DOHH2 (cell line): ENCODE measurements around the gene SERTAD2.

ENCODE experiments used
- H3F3A ChIP-seq: fragments of 200-600 bp; sonication (generic), shearing (Covaris generic); 2 replicates; pipeline ENCODE4 v1.6.0; 2016; ENCODE audit warnings: antibody characterized with exemption, mild to moderate bottlenecking; ENCODE audit not compliant: control insufficient read depth, insufficient read depth
- H3K27ac ChIP-seq: fragments of 200-600 bp; sonication (generic); 2 replicates; pipeline ENCODE4 v1.5.1; 2014; ENCODE audit warnings: low read depth, mild to moderate bottlenecking, low read length, moderate library complexity
- H3K27me3 ChIP-seq: fragments of 200-600 bp; sonication (generic); 2 replicates; pipeline ENCODE4 v1.6.1; 2014; ENCODE audit warnings: mild to moderate bottlenecking, low read length, mixed read lengths; ENCODE audit not compliant: control insufficient read depth
- H3K36me3 ChIP-seq: fragments of 200-600 bp; sonication (generic); 2 replicates; pipeline ENCODE4 v1.6.1; 2014; ENCODE audit warnings: mild to moderate bottlenecking, low read length, moderate library complexity, mixed read lengths; ENCODE audit not compliant: control insufficient read depth
- H3K4me1 ChIP-seq: fragments of 200-600 bp; sonication (generic); 2 replicates; pipeline ENCODE4 v1.6.1; 2014; ENCODE audit warnings: mild to moderate bottlenecking, low read length, mixed read lengths; ENCODE audit not compliant: control insufficient read depth
- H3K4me2 ChIP-seq: fragments of 200-600 bp; sonication (generic); 2 replicates; pipeline ENCODE4 v1.6.0; 2014; ENCODE audit warnings: mild to moderate bottlenecking, low read length, moderate library complexity
- H3K4me3 ChIP-seq: fragments of 200-600 bp; sonication (generic); 2 replicates; pipeline ENCODE4 v1.5.1; 2014; ENCODE audit warnings: mild to moderate bottlenecking, low read length, mixed read lengths
- H3K79me2 ChIP-seq: fragments of 200-600 bp; sonication (generic); 2 replicates; pipeline ENCODE4 v1.6.1; 2014; ENCODE audit warnings: mild to moderate bottlenecking, low read length, mixed read lengths; ENCODE audit not compliant: control insufficient read depth
- H3K9me2 ChIP-seq: fragments of 200-600 bp; sonication (generic); replicated peaks from 2 replicates; pipeline ENCODE4 v1.6.1; 2014; ENCODE audit warnings: mild to moderate bottlenecking, low read length, mixed read lengths; ENCODE audit not compliant: control insufficient read depth
- H3K9me3 ChIP-seq: fragments of 200-600 bp; sonication (generic); 2 replicates; pipeline ENCODE4 v1.6.1; 2014; ENCODE audit warnings: antibody characterized with exemption, low read length, mixed read lengths; ENCODE audit not compliant: control insufficient read depth, insufficient read depth
- H4K20me1 ChIP-seq: fragments of 200-600 bp; sonication (generic); 2 replicates; pipeline ENCODE4 v1.6.0; 2014; ENCODE audit warnings: low read depth, mild to moderate bottlenecking, antibody characterized with exemption, low read length, moderate library complexity; ENCODE audit not compliant: control insufficient read depth, insufficient read depth
- EZH2phosphoT487 ChIP-seq: fragments of 200-600 bp; sonication (generic); IDR thresholded peaks from 2 replicates; pipeline ENCODE4 v1.6.1; 2017; ENCODE audit warnings: borderline replicate concordance, mild to moderate bottlenecking, antibody characterized with exemption, low read length, moderate library complexity, mixed read lengths
- TF ChIP-seq, protein P1 (sequence below): fragments of 200-600 bp; sonication (generic); IDR thresholded peaks from one replicate; pipeline ENCODE4 v1.5.1; 2014; ENCODE audit warnings: antibody characterized with exemption, mild to moderate bottlenecking, low read depth, low read length; ENCODE audit not compliant: poor library complexity, severe bottlenecking

SERTAD2 gene

DNA sequence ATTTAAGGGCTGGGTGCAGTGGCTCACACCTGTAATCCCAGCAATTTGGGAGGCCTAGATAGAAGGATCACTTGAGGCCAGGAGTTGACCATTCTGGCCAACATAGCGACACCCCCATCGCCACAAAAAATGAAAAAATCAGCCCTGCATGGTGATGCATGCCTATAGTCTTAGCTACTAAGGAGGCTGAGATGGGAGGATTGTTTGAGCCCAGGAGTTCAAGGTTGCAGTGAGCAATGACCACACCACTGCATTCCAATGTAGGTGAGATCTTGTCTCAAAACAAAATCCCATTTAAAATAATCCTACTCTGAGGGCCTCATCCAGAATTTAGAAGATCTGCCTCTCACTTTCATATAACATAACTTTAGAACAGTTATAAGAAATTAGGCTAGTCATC, 2.7 kb upstream of the SERTAD2 start:
- no peaks in the 10 kb centered on the region for H3K9me2 ChIP-seq
- TF ChIP-seq, protein P1, sequence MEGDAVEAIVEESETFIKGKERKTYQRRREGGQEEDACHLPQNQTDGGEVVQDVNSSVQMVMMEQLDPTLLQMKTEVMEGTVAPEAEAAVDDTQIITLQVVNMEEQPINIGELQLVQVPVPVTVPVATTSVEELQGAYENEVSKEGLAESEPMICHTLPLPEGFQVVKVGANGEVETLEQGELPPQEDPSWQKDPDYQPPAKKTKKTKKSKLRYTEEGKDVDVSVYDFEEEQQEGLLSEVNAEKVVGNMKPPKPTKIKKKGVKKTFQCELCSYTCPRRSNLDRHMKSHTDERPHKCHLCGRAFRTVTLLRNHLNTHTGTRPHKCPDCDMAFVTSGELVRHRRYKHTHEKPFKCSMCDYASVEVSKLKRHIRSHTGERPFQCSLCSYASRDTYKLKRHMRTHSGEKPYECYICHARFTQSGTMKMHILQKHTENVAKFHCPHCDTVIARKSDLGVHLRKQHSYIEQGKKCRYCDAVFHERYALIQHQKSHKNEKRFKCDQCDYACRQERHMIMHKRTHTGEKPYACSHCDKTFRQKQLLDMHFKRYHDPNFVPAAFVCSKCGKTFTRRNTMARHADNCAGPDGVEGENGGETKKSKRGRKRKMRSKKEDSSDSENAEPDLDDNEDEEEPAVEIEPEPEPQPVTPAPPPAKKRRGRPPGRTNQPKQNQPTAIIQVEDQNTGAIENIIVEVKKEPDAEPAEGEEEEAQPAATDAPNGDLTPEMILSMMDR, result no peak
- no peak for TF ChIP-seq EZH2phosphoT487
- peaks cover 40% of the 10 kb centered on the region for H3F3A ChIP-seq
- H4K20me1 ChIP-seq, result peaks cover 16% of the 10 kb centered on the region
- peak overlapping the region; percentile 59 for H3K4me3 ChIP-seq
- peak overlapping the region; percentile 73 for H3K4me2 ChIP-seq
- H3K36me3 ChIP-seq, result peaks cover 14% of the 10 kb centered on the region
- H3K9me3 ChIP-seq, result no peaks in the 10 kb centered on the region
- peak overlapping the region; percentile 90 for H3K27ac ChIP-seq
- H3K79me2 ChIP-seq, result peaks cover 61% of the 10 kb centered on the region
- no peaks in the 10 kb centered on the region for H3K27me3 ChIP-seq
- peaks cover 80% of the 10 kb centered on the region for H3K4me1 ChIP-seq

GRCh38 chr2:64655873-64656272, 2.2 kb upstream of the SERTAD2 start:
- no peaks in the 10 kb centered on the region for H3K9me3 ChIP-seq
- H3K4me1 ChIP-seq, result peaks cover 81% of the 10 kb centered on the region
- peaks cover 21% of the 10 kb centered on the region for H4K20me1 ChIP-seq
- peak overlapping the region; percentile 90 for H3K27ac ChIP-seq
- peak overlapping the region; percentile 88 for H3K4me3 ChIP-seq
- H3K36me3 ChIP-seq, result peaks cover 17% of the 10 kb centered on the region
- H3K4me2 ChIP-seq, result peak overlapping the region; percentile 73
- no peaks in the 10 kb centered on the region for H3K27me3 ChIP-seq
- H3F3A ChIP-seq, result peaks cover 39% of the 10 kb centered on the region
- peaks cover 64% of the 10 kb centered on the region for H3K79me2 ChIP-seq
- TF ChIP-seq EZH2phosphoT487, result no peak
- TF ChIP-seq, protein P1, result no peak
- no peaks in the 10 kb centered on the region for H3K9me2 ChIP-seq

- TF ChIP-seq EZH2phosphoT487, result no peak
- TF ChIP-seq, protein P1, result no peak
- Histone ChIP-seq H3K36me3 (peaks cover 17% of the 10 kb centered on the region), H3K9me3 (no peaks in the 10 kb centered on the region), H3K4me2 (peak overlapping the region; percentile 73), H3K27ac (peak overlapping the region; percentile 90), H3K79me2 (peaks cover 65% of the 10 kb centered on the region), H3F3A (peaks cover 34% of the 10 kb centered on the region), H3K27me3 (no peaks in the 10 kb centered on the region), H3K9me2 (no peaks in the 10 kb centered on the region), H3K4me3 (peak overlapping the region; percentile 88), H3K4me1 (peaks cover 81% of the 10 kb centered on the region), H4K20me1 (peaks cover 27% of the 10 kb centered on the region)
Observed at GRCh38 chr2:64655018-64655664, 1.4 kb upstream of the SERTAD2 start.
